H1 (cell line): ENCODE results near the gene TBC1D22A. TPM values are rescaled to one million over a fixed set of nuclear protein-coding genes. Genes with fewer than 3 reads are reported as not detected.

ENCODE experiments used
- CTCF ChIA-PET: fragments of 300-600 bp; sonication (Branson Sonifier 250); formaldehyde crosslinking; loops from one replicate; lab custom pipeline; 2021; ENCODE audit not compliant: partially characterized antibody; lab: Charles Lee
- POLR2A ChIA-PET: fragments of 300-600 bp; sonication (Branson Sonifier 250); formaldehyde crosslinking; loops from one replicate; lab custom pipeline; 2021; ENCODE audit warnings: inconsistent platforms; ENCODE audit not compliant: partially characterized antibody; lab: Charles Lee
- DNase-seq, 2 experiments: peaks; one replicate each; pipeline versions ENCODE4 v3.0.0 to v3.0.0-alpha.2; 2010 to 2022; ENCODE audit warnings: low spot score in 2 of 2, low read depth in 1 of 2, mixed read lengths in 1 of 2
- FAIRE-seq: peaks from 2 replicates; lab custom pipeline; 2011; peaks lifted over from hg19 to GRCh38; lab: Jason Lieb, UNC
- H2AFZ ChIP-seq: 2 replicates; pipeline ENCODE4 v1.8.1; 2012; ENCODE audit warnings: low read length, inconsistent platforms
- H2AK5ac ChIP-seq: 2 replicates; pipeline ENCODE4 v1.6.1; 2013; ENCODE audit warnings: low read depth, low read length
- H2BK120ac ChIP-seq: replicated peaks from 2 replicates; pipeline ENCODE3; 2013; ENCODE audit warnings: low read depth, low read length, inconsistent platforms
- H2BK12ac ChIP-seq: 2 replicates; pipeline ENCODE4 v1.6.1; 2013; ENCODE audit warnings: low read depth, low read length
- H2BK15ac ChIP-seq: 2 replicates; pipeline ENCODE4 v1.6.1; 2013; ENCODE audit warnings: low read length
- H2BK20ac ChIP-seq: 2 replicates; pipeline ENCODE4 v1.6.1; 2013; ENCODE audit warnings: low read length
- H2BK5ac ChIP-seq: 2 replicates; pipeline ENCODE4 v1.6.1; 2013; ENCODE audit warnings: low read depth, low read length
- H3K14ac ChIP-seq: 2 replicates; pipeline ENCODE4 v1.6.1; 2013; ENCODE audit warnings: inconsistent platforms; ENCODE audit not compliant: insufficient read length
- H3K18ac ChIP-seq: 2 replicates; pipeline ENCODE4 v1.6.1; 2013; ENCODE audit warnings: low read length; ENCODE audit errors: extremely low read depth
- H3K23ac ChIP-seq: 2 replicates; pipeline ENCODE4 v1.6.1; 2013; ENCODE audit warnings: inconsistent platforms; ENCODE audit not compliant: insufficient read length
- H3K23me2 ChIP-seq: 2 replicates; pipeline ENCODE4 v1.6.1; 2013; ENCODE audit warnings: low read depth, low read length
- H3K27ac ChIP-seq: 2 replicates; pipeline ENCODE4 v1.6.1; 2011; ENCODE audit warnings: low read depth, low read length, inconsistent platforms
- H3K27me3 ChIP-seq, 4 experiments: replicated peaks in 1 of 4; 1 replicate in 1 of 4; 2 replicates in 3 of 4; pipeline versions ENCODE4 v1.6.1 to v1.8.1; 2011 to 2013; ENCODE audit warnings: low read length in 3 of 4, mild to moderate bottlenecking in 3 of 4, inconsistent platforms in 2 of 4, mixed read lengths in 2 of 4, moderate library complexity in 1 of 4; ENCODE audit not compliant: control insufficient read depth in 3 of 4, insufficient read depth in 3 of 4; ENCODE audit errors: extremely low read depth in 1 of 4
- H3K36me3 ChIP-seq, 4 experiments: 2 replicates each; pipeline versions ENCODE4 v1.6.1 to v1.8.1; 2011 to 2013; ENCODE audit warnings: mild to moderate bottlenecking in 4 of 4, low read length in 3 of 4, moderate library complexity in 2 of 4, control low read depth in 1 of 4, inconsistent platforms in 1 of 4; ENCODE audit not compliant: insufficient read depth in 4 of 4, control insufficient read depth in 2 of 4
- H3K4ac ChIP-seq: replicated peaks from 2 replicates; pipeline ENCODE3; 2013; ENCODE audit warnings: low read length, low read depth, mixed read lengths, inconsistent platforms; ENCODE audit not compliant: insufficient read length
- H3K4me1 ChIP-seq, 4 experiments: replicated peaks in 1 of 4; 1 replicate in 1 of 4; 2 replicates in 3 of 4; pipeline versions ENCODE4 v1.6.1 to v1.8.1; 2011 to 2013; ENCODE audit warnings: low read length in 3 of 4, inconsistent platforms in 2 of 4, mixed read lengths in 1 of 4; ENCODE audit not compliant: insufficient read depth in 4 of 4, control insufficient read depth in 3 of 4
- H3K4me2 ChIP-seq, 2 experiments: 2 replicates each; pipeline versions ENCODE4 v1.6.1 to v1.8.1; 2011 to 2013; ENCODE audit warnings: low read depth in 2 of 2, low read length in 2 of 2, control low read depth in 1 of 2, inconsistent platforms in 1 of 2, mild to moderate bottlenecking in 1 of 2; ENCODE audit not compliant: insufficient read depth in 1 of 2
- H3K4me3 ChIP-seq, 4 experiments: fragments of 200-600, 300-600 bp in 1 of 4; sonication (generic), shearing (Covaris generic), sonication (Bioruptor Twin) in 1 of 4; 2 replicates each; pipeline versions ENCODE4 v1.5.1 to v1.8.1; 2011 to 2016; ENCODE audit warnings: low read length in 4 of 4, low read depth in 3 of 4, control low read depth in 2 of 4, inconsistent platforms in 2 of 4, mild to moderate bottlenecking in 2 of 4, mixed read lengths in 1 of 4, moderate library complexity in 1 of 4; ENCODE audit not compliant: insufficient read depth in 2 of 4; ENCODE audit errors: extremely low read depth in 1 of 4
- H3K56ac ChIP-seq: replicated peaks from 2 replicates; pipeline ENCODE3; 2013; ENCODE audit warnings: low read depth, mild to moderate bottlenecking, mixed read lengths, low read length, inconsistent platforms; ENCODE audit not compliant: insufficient read length
- H3K79me1 ChIP-seq: 2 replicates; pipeline ENCODE4 v1.6.1; 2013; ENCODE audit warnings: low read depth, low read length, control low read depth
- H3K79me2 ChIP-seq, 2 experiments: 2 replicates each; pipeline versions ENCODE4 v1.6.1 to v1.8.1; 2012 to 2013; ENCODE audit warnings: low read length in 2 of 2, mild to moderate bottlenecking in 2 of 2, inconsistent platforms in 1 of 2; ENCODE audit not compliant: insufficient read depth in 2 of 2, control insufficient read depth in 1 of 2
- H3K9ac ChIP-seq, 4 experiments: replicated peaks in 1 of 4; 1 replicate in 1 of 4; 2 replicates in 3 of 4; pipeline versions ENCODE4 v1.6.1 to v1.8.1; 2011 to 2013; ENCODE audit warnings: low read depth in 3 of 4, low read length in 3 of 4, control low read depth in 2 of 4, mild to moderate bottlenecking in 2 of 4, moderate library complexity in 2 of 4, inconsistent platforms in 1 of 4; ENCODE audit errors: extremely low read depth in 1 of 4
- H3K9me3 ChIP-seq, 2 experiments: 2 replicates each; pipeline versions ENCODE4 v1.6.1 to v1.8.1; 2012 to 2013; ENCODE audit warnings: mild to moderate bottlenecking in 2 of 2, moderate library complexity in 2 of 2, control low read depth in 1 of 2, inconsistent platforms in 1 of 2, low read depth in 1 of 2, low read length in 1 of 2, mixed read lengths in 1 of 2; ENCODE audit not compliant: insufficient read depth in 2 of 2
- H4K20me1 ChIP-seq, 2 experiments: replicated peaks in 1 of 2; 2 replicates each; pipeline versions ENCODE3 to v1.8.1; 2011 to 2013; ENCODE audit warnings: inconsistent platforms in 2 of 2, low read length in 2 of 2, mild to moderate bottlenecking in 1 of 2; ENCODE audit not compliant: insufficient read depth in 2 of 2, control insufficient read depth in 1 of 2
- H4K5ac ChIP-seq: 2 replicates; pipeline ENCODE4 v1.6.1; 2013; ENCODE audit warnings: low read length, low read depth, mixed read lengths, inconsistent platforms; ENCODE audit not compliant: insufficient read length
- H4K8ac ChIP-seq: 2 replicates; pipeline ENCODE4 v1.8.0; 2013; ENCODE audit warnings: mild to moderate bottlenecking, moderate library complexity, low read length, inconsistent platforms; ENCODE audit not compliant: insufficient read depth; ENCODE audit errors: extremely low read depth
- H4K91ac ChIP-seq: replicated peaks from 2 replicates; pipeline ENCODE3; 2013; ENCODE audit warnings: low read length, mixed read lengths, inconsistent platforms; ENCODE audit not compliant: insufficient read length
- BACH1 ChIP-seq: IDR thresholded peaks from 2 replicates; pipeline ENCODE4 v1.6.1; 2012; ENCODE audit warnings: low read length, improper control_type of control experiment
- BCL11A ChIP-seq, 2 experiments: IDR thresholded peaks; one replicate each; pipeline ENCODE4 v1.6.1; 2011; ENCODE audit warnings: low read depth in 2 of 2, low read length in 2 of 2, mild to moderate bottlenecking in 2 of 2
- CBX5 ChIP-seq: fragments of 300-800, 300-1000 bp; sonication (generic); IDR thresholded peaks from 2 replicates; pipeline ENCODE4 v1.7.1; 2016; ENCODE audit warnings: antibody characterized with exemption, low read length, low read depth
- CEBPB ChIP-seq: IDR thresholded peaks from 2 replicates; pipeline ENCODE4 v1.6.1; 2012; ENCODE audit warnings: low read depth, low read length
- CHD2 ChIP-seq: IDR thresholded peaks from 2 replicates; pipeline ENCODE4 v1.6.1; 2012; ENCODE audit warnings: low read length, improper control_type of control experiment
- CTBP2 ChIP-seq: IDR thresholded peaks from 2 replicates; pipeline ENCODE4 v1.7.0; 2011; ENCODE audit warnings: borderline replicate concordance, mild to moderate bottlenecking, moderate library complexity, mixed read lengths, low read length; ENCODE audit not compliant: insufficient read depth, insufficient read length
- EP300 ChIP-seq, 2 experiments: IDR thresholded peaks; 1 replicate in 1 of 2; 2 replicates in 1 of 2; pipeline ENCODE4 v1.6.1; 2011 to 2012; ENCODE audit warnings: low read depth in 2 of 2, low read length in 2 of 2, mild to moderate bottlenecking in 2 of 2, borderline replicate concordance in 1 of 2, inconsistent platforms in 1 of 2, moderate library complexity in 1 of 2
- NRF1 ChIP-seq: IDR thresholded peaks from 2 replicates; pipeline ENCODE4 v1.6.1; 2011; ENCODE audit warnings: mild to moderate bottlenecking, low read depth, low read length, improper control_type of control experiment
- POLR2A ChIP-seq, 2 experiments: IDR thresholded peaks; 1 replicate in 1 of 2; 2 replicates in 1 of 2; pipeline ENCODE4 v1.6.1; 2011; ENCODE audit warnings: low read depth in 2 of 2, low read length in 2 of 2, mild to moderate bottlenecking in 2 of 2; ENCODE audit errors: control extremely low read depth in 1 of 2
- POLR2AphosphoS5 ChIP-seq: IDR thresholded peaks from 2 replicates; pipeline ENCODE4 v1.6.1; 2011; ENCODE audit warnings: low read depth, low read length
- RBBP5 ChIP-seq: IDR thresholded peaks from 2 replicates; pipeline ENCODE4 v1.7.1; 2012; ENCODE audit warnings: low read depth, mild to moderate bottlenecking, inconsistent platforms, low read length, moderate library complexity, borderline replicate concordance
- SAP30 ChIP-seq: fragments of 300-600 bp; sonication (generic); IDR thresholded peaks from 2 replicates; pipeline ENCODE4 v1.7.1; 2012; ENCODE audit warnings: low read length, moderate library complexity, mild to moderate bottlenecking, inconsistent platforms; ENCODE audit not compliant: insufficient read depth, insufficient replicate concordance
- SP1 ChIP-seq: IDR thresholded peaks from 2 replicates; pipeline ENCODE4 v1.6.1; 2011; ENCODE audit warnings: low read depth, low read length
- TAF1 ChIP-seq: IDR thresholded peaks from 2 replicates; pipeline ENCODE4 v1.6.1; 2011; ENCODE audit warnings: mild to moderate bottlenecking, low read depth, low read length
- TEAD4 ChIP-seq: IDR thresholded peaks from 2 replicates; pipeline ENCODE4 v1.6.1; 2012; ENCODE audit warnings: low read depth, low read length, inconsistent platforms, mixed read lengths
- WGBS, 2 experiments: shearing (Covaris generic) in 1 of 2; methylation state at CpG; one replicate each; pipeline versions ENCODE4 v1.1.6 to v1.1.7; 2013 to 2015; ENCODE audit warnings: low lambda C conversion rate in 2 of 2, mixed read lengths in 2 of 2, inconsistent platforms in 1 of 2, low coverage in 1 of 2, missing lambda C conversion rate in 1 of 2; ENCODE audit not compliant: insufficient replicate concordance in 2 of 2, insufficient coverage in 1 of 2, insufficient read length in 1 of 2; ENCODE audit errors: extremely low coverage in 1 of 2, missing lambda C conversion rate in 1 of 2; 5-methylcytosine and 5-hydroxymethylcytosine counted together
- polyA plus RNA-seq, 7 experiments: library from polyadenylated mRNA; depleted of rRNA in 3 of 7; stranded (reverse) in 5 of 7; unstranded in 2 of 7; fragments of >200 nt in 5 of 7; fragments of 200-250 nt in 2 of 7; gene quantifications; 1 replicate in 5 of 7; 2 replicates in 1 of 7; 4 replicates in 1 of 7; pipeline versions ENCODE4 v1.2.1 to v1.2.3, GENCODE V29; 2011 to 2013; ENCODE audit warnings: missing spikeins in 2 of 7, mixed read lengths in 2 of 7
- total RNA-seq: library from RNA; stranded (reverse); fragmentation: NEBNext Ultra II Directional; extraction: Animal tissue kit (Norgen Biotek cat#: 25700); gene quantifications from 2 replicates; pipeline ENCODE4 v1.2.1, GENCODE V29; 2021

Gene TBC1D22A
- total and polyA plus RNA-seq, 2 of the 8 experiments (the other 6 are each of a cell fraction or from before 2014, with no cell fraction given), result 11.9 to 18.4 TPM

DNA sequence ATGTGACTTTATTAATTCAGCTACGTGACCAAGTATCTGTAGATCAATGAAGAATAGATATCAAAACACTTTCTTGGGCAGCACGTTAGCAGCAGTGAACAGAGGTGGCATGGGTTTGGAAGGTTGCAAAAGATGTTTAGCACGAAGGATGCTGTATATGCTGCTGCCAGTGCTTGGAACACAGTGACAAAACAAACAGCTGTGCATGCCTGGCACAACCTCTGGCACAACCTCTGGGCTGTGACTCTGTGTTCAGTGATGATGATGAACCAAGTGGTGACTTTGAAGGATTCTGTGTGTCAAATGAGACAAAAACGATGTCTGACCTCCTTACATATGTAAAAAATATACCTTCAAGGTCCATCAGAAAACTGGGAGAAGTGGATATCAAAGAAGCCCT, 104.7 kb downstream of the TBC1D22A start:
- Histone ChIP-seq H2BK120ac (no peak overlapping the region), H3K4me2 (no peak overlapping the region), H3K79me1 (peaks cover 3% of the 10 kb centered on the region), H3K4me3 (no peak overlapping the region), H3K23me2 (no peaks in the 10 kb centered on the region), H2BK12ac (no peak overlapping the region), H3K4me1 (0 out of 7 replicates have a peak, but pooled peaks cover 0 to 6% (median 0%) of the 10 kb centered on the region in 4 experiments), H2BK15ac (no peak overlapping the region), H3K27me3 (no peaks in the 10 kb centered on the region), H3K27ac (no peak overlapping the region), H4K5ac (no peak overlapping the region), H4K20me1 (no peaks in the 10 kb centered on the region), H3K79me2 (peaks cover 0 to 2% of the 10 kb centered on the region in 2 experiments; a peak in 1 of 4 replicates), H3K56ac (no peak overlapping the region), H3K9me3 (no peaks in the 10 kb centered on the region), H2AK5ac (no peak overlapping the region), H2BK5ac (no peak overlapping the region), H3K4ac (no peak overlapping the region), H4K91ac (no peak overlapping the region), H2AFZ (no peak overlapping the region), H3K18ac (no peak overlapping the region), H3K36me3 (peaks cover 0 to 10% (median 0%) of the 10 kb centered on the region in 4 experiments; a peak in 2 of 8 replicates), H3K14ac (no peak overlapping the region), H3K9ac (no peak overlapping the region), H3K23ac (no peak overlapping the region), H4K8ac (no peak overlapping the region), H2BK20ac (no peak overlapping the region)
- WGBS, 2 experiments, result 84% methylated on average over 4 of the region's 4 CpGs; no CpG with 5 or more reads in 1 of the 2 experiments
- CTCF ChIA-PET, result interaction anchor here (0.7 to 1.0 kb wide), 2 partner anchors 149 to 170 kb away, joined by 3 read pairs; no protein-coding TSS in a partner anchor
- POLR2A ChIA-PET, result no interaction called here
- DNase-seq (no peak), FAIRE-seq (no peak)
- TF ChIP-seq BCL11A (IDR thresholded peaks at IDR 0.05; ENCODE audit: low read depth in 2 of 2, low read length in 2 of 2), result no peak
- TF ChIP-seq TEAD4, result no peak
- TF ChIP-seq CBX5, result no peak
- no peak for TF ChIP-seq SAP30
- no peak for TF ChIP-seq BACH1
- no peak for TF ChIP-seq RBBP5
- TF ChIP-seq CTBP2, result no peak
- no peak for TF ChIP-seq NRF1
- no peak for TF ChIP-seq CEBPB
- no peak for TF ChIP-seq EP300 (IDR thresholded peaks at IDR 0.05; ENCODE audit: borderline replicate concordance in 1 of 2, low read depth in 2 of 2, low read length in 2 of 2)
- no peak for TF ChIP-seq POLR2A (IDR thresholded peaks at IDR 0.05; ENCODE audit: control extremely low read depth in 1 of 2, low read depth in 2 of 2, low read length in 2 of 2)
- no peak for TF ChIP-seq TAF1
- TF ChIP-seq CHD2, result no peak
- TF ChIP-seq POLR2AphosphoS5, result no peak
- no peak for TF ChIP-seq SP1
